BLaER1 (cell line): Measurements from ENCODE around the gene EFCAB11.

Experiments used
- H3K27ac ChIP-seq: shearing (Covaris generic); formaldehyde crosslinking; 2 replicates; pipeline ENCODE4 v1.8.1; 2022
- H3K27me3 ChIP-seq: shearing (Covaris generic); formaldehyde crosslinking; 2 replicates; pipeline ENCODE4 v1.8.1; 2022
- H3K36me3 ChIP-seq: shearing (Covaris generic); formaldehyde crosslinking; 2 replicates; pipeline ENCODE4 v1.8.1; 2022
- H3K4me1 ChIP-seq: shearing (Covaris generic); formaldehyde crosslinking; 2 replicates; pipeline ENCODE4 v1.8.1; 2022
- H3K4me2 ChIP-seq: shearing (Covaris generic); formaldehyde crosslinking; 2 replicates; pipeline ENCODE4 v1.8.1; 2022
- H3K4me3 ChIP-seq: shearing (Covaris generic); formaldehyde crosslinking; 2 replicates; pipeline ENCODE4 v1.8.1; 2022
- H3K9ac ChIP-seq: shearing (Covaris generic); formaldehyde crosslinking; 2 replicates; pipeline ENCODE4 v1.8.1; 2022
- H3K9me3 ChIP-seq: shearing (Covaris generic); formaldehyde crosslinking; 2 replicates; pipeline ENCODE4 v1.8.1; 2022
- H4K20me1 ChIP-seq: shearing (Covaris generic); formaldehyde crosslinking; 2 replicates; pipeline ENCODE4 v1.8.1; 2022
- Cebpa-rat ChIP-seq: shearing (Covaris generic); IDR thresholded peaks from 2 replicates; pipeline ENCODE4 v1.8.1; 2022

The EFCAB11 gene

DNA sequence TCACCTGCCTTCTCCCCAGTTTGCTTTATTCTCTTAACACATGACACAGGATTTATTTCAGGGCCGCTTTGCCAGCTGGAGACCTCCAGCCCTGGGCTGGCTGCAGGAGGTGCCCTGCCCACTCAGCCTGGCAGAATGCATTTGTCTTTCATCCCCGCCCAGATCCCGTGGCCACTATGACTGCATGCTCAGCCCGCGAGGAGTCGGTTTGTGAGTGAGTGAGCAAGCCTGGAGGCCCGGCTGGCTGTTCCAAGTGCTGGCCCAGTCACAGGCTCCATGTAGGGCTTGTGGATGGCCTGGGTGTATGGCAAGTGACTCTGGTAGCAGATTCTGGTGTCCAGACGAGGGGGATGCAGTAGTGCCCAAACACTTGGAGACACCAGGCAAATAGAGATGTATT, 3.3 kb upstream of the EFCAB11 start:
- Histone ChIP-seq H3K27me3 (no peaks in the 10 kb centered on the region), H3K4me1 (peaks cover 19% of the 10 kb centered on the region), H3K4me3 (peak overlapping the region; percentile 90; the same call in 1 of the 2 replicates), H3K4me2 (no peak overlapping the region), H3K27ac (no peak overlapping the region), H4K20me1 (peaks cover 20% of the 10 kb centered on the region), H3K36me3 (peaks cover 44% of the 10 kb centered on the region), H3K9ac (no peak overlapping the region), H3K9me3 (peaks cover 17% of the 10 kb centered on the region)
- no peak for TF ChIP-seq Cebpa-rat

DNA sequence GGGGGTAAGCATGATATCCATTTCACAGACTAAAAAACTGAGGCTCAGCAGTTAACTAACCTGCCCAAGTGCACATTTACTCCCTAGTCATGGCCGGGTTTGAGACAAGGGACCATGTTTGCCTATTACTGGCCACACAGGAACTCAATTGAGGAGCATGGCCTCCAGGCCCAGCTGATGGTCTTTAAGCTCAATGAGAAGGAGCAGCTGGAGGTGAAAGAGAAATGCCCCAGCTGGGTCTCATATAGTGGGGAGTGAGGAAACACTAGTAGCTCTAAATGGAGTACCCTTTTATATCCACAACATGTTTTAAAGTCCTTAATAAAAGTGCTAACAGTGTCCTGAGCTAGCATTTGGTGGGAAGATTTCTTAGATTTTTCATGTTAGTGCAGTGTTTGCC, 2.8 kb upstream of the EFCAB11 start:
- H3K4me2 ChIP-seq = peak overlapping the region; percentile 93
- peak overlapping the region; percentile 90 for H3K4me3 ChIP-seq
- H4K20me1 ChIP-seq = peaks cover 15% of the 10 kb centered on the region
- H3K4me1 ChIP-seq = peaks cover 19% of the 10 kb centered on the region
- no peak for TF ChIP-seq Cebpa-rat
- no peaks in the 10 kb centered on the region for H3K27me3 ChIP-seq
- peaks cover 44% of the 10 kb centered on the region for H3K36me3 ChIP-seq
- H3K27ac ChIP-seq = no peak overlapping the region
- peaks cover 17% of the 10 kb centered on the region for H3K9me3 ChIP-seq
- no peak overlapping the region for H3K9ac ChIP-seq

DNA sequence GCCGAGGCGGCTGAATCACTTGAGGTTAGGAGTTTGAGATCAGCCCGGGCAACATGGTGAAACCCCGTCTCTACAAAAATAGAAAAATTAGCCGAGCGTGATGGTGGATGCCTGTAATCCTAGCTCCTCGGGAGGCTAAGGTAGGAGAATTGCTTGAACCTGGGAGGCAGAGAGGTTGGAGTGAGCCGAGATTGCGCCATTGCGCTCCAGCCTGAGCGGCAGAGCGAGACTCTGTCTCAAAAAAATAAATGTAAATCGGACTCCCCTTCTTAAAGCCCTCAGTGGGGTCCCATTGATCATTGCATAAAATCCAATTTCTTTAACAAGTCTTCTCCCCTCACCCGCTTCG, 2.1 kb upstream of the EFCAB11 start:
- no peak for TF ChIP-seq Cebpa-rat
- peak overlapping the region; percentile 90 for H3K4me3 ChIP-seq

DNA sequence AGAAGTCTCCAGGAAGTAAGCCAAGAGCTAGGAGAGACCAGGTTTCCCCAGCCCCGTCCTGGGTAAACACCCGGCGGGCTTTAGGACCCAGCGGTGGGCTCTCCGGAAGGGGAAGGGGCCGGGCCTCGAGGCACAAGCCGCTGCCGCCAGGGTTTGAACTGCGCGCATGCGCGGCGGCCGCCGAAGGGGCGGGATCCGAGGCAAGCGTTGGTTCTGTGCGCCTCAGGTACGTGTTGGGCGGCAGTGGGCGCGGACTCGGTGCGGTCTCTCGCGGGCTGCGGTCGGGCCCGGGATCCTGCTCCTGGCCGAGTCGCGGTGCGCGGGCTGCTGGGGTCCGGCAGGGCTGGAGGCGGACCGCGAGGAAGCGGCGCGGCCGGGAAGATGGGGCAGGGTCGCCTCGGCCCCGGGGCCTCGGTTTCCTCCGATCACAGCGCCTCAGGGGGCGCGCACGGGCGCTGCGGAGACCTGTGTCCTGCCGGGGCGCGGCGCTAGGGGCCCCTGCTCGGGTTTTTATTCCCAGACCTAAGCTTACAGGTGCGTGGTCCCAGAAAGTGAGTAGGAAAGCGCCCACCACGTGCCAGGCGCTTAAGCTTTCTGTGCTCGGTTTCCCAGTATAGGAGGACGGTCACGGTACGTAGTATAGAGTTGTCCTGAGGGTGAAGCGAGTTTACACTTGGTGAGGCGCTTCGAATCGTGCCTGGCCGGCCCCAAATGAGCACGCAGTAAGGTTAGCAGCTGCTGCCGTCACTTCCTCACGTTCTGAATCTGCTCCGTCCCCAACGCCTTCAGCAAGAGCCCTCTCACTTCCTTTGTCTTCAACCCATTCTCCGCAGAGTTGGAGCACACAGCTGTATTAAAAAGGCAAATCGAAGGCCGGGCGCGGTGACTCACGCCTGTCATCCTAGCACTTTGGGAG, 1.5 kb upstream of the EFCAB11 start, which contains the start of gene TDP1:
TDP1 (plus strand) TSS at position 183 of the 916 bp plus-strand sequence. CDS start 7,188 bp downstream, outside the sequence.
- peaks cover 4% of the 10 kb centered on the region; the same call in 1 of the 2 replicates for H4K20me1 ChIP-seq
- peak within 1 kb of the TSS; percentile 90 for H3K4me3 ChIP-seq
- peaks cover 17% of the 10 kb centered on the region for H3K9me3 ChIP-seq
- H3K27ac ChIP-seq = peak within 1 kb of the TSS; percentile 79
- peak within 1 kb of the TSS; percentile 82 for H3K9ac ChIP-seq
- H3K4me1 ChIP-seq = peaks cover 19% of the 10 kb centered on the region
- no peak for TF ChIP-seq Cebpa-rat
- H3K36me3 ChIP-seq = peaks cover 33% of the 10 kb centered on the region
- H3K4me2 ChIP-seq = peak within 1 kb of the TSS; percentile 93
- no peaks in the 10 kb centered on the region for H3K27me3 ChIP-seq

More for the DNA sequence above, 2.1 kb upstream of the EFCAB11 start:
- Histone ChIP-seq H3K9me3 (peaks cover 17% of the 10 kb centered on the region), H3K27ac (peak overlapping the region; percentile 79), H3K4me2 (peak overlapping the region; percentile 93), H3K27me3 (no peaks in the 10 kb centered on the region), H3K9ac (peak overlapping the region; percentile 82), H3K4me1 (peaks cover 19% of the 10 kb centered on the region), H3K36me3 (peaks cover 38% of the 10 kb centered on the region), H4K20me1 (peaks cover 10% of the 10 kb centered on the region; the same call in 1 of the 2 replicates)

DNA sequence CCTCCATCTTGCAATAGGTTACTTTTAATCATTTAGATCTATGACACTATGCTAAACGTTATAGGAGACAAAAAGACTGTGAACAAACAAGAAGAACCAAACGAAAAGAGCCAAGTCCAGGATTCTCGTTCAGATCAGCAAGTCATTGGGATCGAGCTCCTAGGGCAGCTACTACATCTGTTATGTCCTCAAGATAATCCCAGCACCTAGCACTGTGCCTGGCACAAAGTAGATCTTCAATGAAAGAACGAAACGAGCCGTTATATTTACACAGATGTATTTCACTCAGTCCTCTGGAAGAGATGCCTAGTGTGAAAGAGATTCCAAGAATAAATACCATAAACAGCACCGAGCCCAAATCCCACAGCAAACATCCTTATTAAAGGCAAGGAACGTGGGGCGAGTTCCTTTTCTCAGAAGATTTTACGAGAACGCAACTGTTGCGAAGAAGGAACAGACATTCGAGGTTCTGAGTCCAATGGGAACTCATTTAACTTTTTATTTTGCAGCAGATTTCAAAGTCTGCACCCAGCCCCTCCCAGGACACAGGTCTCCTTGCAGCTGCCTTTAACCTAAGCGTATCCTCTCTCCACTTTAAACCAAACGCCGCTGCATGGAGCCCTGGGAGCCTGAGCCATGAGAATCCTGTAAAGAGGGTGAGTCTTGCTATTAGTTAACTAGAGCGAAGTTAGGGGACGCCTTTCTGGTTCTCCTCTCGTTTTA, 653 bp upstream of the EFCAB11 start:
- peaks cover 17% of the 10 kb centered on the region for H3K9me3 ChIP-seq
- H3K4me1 ChIP-seq = peaks cover 19% of the 10 kb centered on the region
- H3K27ac ChIP-seq = peak overlapping the region; percentile 79

DNA sequence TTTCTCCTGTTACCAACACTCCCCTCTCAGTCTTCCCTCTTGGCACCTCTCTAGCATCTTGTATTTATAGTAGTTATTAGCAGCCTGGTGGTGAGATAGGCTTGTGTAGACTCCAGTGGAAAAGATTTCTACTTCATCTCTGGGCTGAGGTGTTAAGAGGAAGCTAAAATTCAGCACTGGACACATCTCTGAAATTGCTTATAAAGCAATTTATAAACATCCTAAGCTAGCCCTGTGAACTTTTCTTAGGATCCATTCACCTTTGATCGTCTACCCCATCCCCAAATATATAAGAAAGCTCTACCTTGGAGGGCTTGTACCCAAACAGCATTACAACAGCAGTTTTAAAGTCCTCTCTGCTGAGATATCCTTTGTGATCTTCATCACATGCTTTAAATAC, 928 bp downstream of the EFCAB11 start:
- Histone ChIP-seq H3K36me3 (peaks cover 31% of the 10 kb centered on the region), H3K9me3 (peaks cover 13% of the 10 kb centered on the region), H3K27me3 (no peaks in the 10 kb centered on the region), H3K4me1 (peaks cover 19% of the 10 kb centered on the region), H3K4me3 (peak overlapping the region; percentile 90), H3K4me2 (peak overlapping the region; percentile 79), H3K9ac (no peak overlapping the region), H3K27ac (no peak overlapping the region), H4K20me1 (no peaks in the 10 kb centered on the region)
- TF ChIP-seq Cebpa-rat = no peak

More for the DNA sequence above, 653 bp upstream of the EFCAB11 start:
- TF ChIP-seq Cebpa-rat = no peak
- peak overlapping the region; percentile 93 for H3K4me2 ChIP-seq
- H3K9ac ChIP-seq = peak overlapping the region; percentile 82
- H3K36me3 ChIP-seq = peaks cover 34% of the 10 kb centered on the region
- H4K20me1 ChIP-seq = no peaks in the 10 kb centered on the region
- no peaks in the 10 kb centered on the region for H3K27me3 ChIP-seq
- H3K4me3 ChIP-seq = peak overlapping the region; percentile 90

DNA sequence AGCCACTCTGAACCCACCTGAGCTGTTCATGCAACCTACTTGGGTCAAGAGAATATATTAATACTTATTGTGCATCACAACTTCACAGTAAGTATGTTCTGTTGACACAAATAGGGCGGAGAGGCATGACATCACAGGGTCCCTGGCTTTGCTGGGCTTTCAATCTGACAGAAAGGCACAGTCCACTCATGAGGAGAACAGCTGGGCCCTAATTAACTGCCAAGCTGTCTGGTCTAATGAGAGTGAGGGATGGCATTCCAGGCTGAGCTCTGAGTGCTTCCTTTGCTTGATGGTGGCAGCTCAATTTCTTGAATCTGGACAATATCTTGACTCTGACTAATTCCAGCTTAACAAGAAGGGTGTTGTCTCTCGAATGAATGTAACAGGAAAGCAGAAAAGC, 2.0 kb downstream of the EFCAB11 start:
- Histone ChIP-seq H3K4me2 (no peak overlapping the region), H3K36me3 (peaks cover 21% of the 10 kb centered on the region), H3K4me3 (no peak overlapping the region), H3K27ac (no peak overlapping the region), H4K20me1 (no peaks in the 10 kb centered on the region), H3K9ac (no peak overlapping the region), H3K27me3 (no peaks in the 10 kb centered on the region), H3K9me3 (peaks cover 3% of the 10 kb centered on the region), H3K4me1 (peaks cover 19% of the 10 kb centered on the region)
- TF ChIP-seq Cebpa-rat = no peak

DNA sequence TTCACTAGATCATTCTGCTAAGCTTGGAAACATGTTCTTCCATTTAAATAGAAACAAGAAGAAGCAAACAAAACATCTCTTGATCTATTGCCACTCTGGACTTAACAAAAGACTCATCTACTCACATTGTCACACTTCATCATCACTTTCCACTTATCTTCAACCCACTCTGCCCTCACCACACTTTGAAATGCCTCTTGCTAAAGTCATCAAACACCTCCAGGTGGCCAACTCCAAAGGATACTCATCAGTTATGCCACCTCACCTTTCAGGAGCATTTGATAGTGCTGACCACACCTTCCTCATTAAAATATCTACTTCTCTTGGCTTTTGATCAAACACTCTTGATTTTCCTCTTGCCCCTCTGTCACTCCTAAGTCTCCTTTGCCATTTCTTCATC, 7.2 kb downstream of the EFCAB11 start:
- Histone ChIP-seq H3K27ac (no peak overlapping the region), H3K4me2 (no peak overlapping the region), H3K4me1 (no peaks in the 10 kb centered on the region), H3K27me3 (no peaks in the 10 kb centered on the region), H4K20me1 (no peaks in the 10 kb centered on the region), H3K4me3 (no peak overlapping the region), H3K9me3 (no peaks in the 10 kb centered on the region), H3K9ac (no peak overlapping the region), H3K36me3 (peaks cover 12% of the 10 kb centered on the region)
- TF ChIP-seq Cebpa-rat = no peak

DNA sequence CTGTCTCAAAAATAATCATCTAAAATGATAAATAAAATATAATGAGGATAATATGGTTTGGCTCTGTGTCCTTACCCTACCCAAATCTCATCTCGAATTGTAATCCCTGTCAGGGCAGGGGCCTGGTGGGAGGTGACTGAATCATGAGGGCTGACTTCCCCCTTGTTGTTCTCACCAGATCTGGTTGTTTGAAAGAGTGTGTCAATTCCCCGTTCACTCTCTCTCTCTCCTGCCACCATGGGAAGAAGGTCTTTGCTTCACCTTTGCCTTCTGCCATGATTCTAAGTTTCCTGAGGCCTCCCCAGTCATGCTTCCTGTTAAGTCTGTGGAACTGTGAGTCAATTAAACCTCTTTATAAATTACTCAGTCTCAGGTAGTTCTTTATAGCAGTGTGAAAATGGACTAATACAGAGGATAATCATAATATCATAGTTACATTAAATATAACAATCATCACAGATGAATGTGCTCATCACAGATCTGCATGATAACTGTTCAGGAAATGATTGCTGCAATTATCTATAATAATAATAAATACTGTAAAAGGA, 12.6 kb downstream of the EFCAB11 start:
- H3K4me2 ChIP-seq = no peak overlapping the region
- H3K27me3 ChIP-seq = no peaks in the 10 kb centered on the region
- H3K9me3 ChIP-seq = no peaks in the 10 kb centered on the region
- H4K20me1 ChIP-seq = no peaks in the 10 kb centered on the region
- H3K27ac ChIP-seq = no peak overlapping the region
- no peaks in the 10 kb centered on the region; the same call in 1 of the 2 replicates for H3K36me3 ChIP-seq
- TF ChIP-seq Cebpa-rat = no peak
- H3K9ac ChIP-seq = no peak overlapping the region
- H3K4me3 ChIP-seq = no peak overlapping the region
- no peaks in the 10 kb centered on the region for H3K4me1 ChIP-seq
